EL (cell line): Measurements from ENCODE around the gene GNL1.
"Not testable (repeated sequence)": the region's sequence is repeated elsewhere in the genome, so short reads cannot be mapped to it uniquely, and the experiment has no call there.

Source experiments
- DNase-seq: peaks from one replicate; pipeline ENCODE4 v3.0.0-alpha.2; 2016

Gene GNL1

DNA sequence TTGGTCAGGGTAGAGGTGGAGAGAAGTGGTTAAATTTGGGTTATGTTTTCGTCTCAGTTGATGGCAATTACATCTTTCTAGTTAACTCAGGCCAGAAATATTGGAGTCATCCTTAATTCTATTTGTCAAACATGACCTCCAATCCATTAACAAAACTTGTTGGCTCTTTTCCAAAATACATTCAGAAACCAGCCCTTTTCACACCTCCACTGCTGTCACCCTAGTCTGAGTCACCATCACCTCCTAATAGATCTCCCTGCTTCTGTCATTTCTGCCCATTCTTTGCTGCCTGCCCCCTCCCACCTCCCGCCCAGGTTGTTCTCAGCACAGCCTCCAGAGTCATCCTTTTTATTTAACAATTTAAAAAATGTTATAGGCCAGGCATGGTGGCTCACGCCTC is 12.0 kb upstream of the GNL1 start:
- DNase-seq: no peak

DNA sequence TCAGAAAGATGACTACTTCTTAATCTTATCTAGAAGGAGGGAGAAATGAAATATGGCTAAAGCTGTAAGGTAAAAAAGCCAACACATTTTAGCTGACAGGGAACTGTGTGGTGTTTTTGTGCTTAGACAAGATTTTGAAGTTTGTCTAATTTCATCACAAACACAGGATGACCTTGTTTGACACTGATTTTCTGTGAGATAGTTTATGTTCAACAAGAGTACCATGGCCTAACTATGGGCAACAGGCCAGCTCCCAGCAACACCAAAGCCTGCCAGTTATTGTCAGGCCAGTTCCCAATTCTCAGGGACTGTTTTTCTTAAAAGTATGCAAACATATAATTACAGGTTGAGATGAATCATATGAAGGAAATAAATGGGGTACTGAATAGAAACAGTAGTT is 9.5 kb upstream of the GNL1 start:
- no peak for DNase-seq

DNA sequence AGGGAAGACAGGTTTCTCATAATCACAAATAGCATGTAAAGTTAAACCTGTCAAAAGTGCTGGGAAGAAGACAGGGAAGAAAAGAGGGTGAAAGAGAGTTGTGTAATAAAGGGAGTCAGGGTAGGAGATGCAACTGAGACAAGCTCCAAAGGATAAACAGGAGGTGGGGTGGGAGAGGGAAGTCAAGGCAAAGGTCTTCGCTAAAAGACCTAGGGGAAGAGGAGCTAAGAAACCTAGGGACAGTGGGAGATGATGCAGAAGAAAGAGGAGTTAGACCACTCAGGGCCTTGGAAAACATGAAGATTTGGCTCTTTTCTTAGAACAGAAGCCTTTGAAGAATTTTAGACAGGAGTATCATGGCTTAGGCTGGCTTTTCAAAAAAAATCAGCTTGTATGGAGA is 7.8 kb upstream of the GNL1 start:
- DNase-seq: no peak

DNA sequence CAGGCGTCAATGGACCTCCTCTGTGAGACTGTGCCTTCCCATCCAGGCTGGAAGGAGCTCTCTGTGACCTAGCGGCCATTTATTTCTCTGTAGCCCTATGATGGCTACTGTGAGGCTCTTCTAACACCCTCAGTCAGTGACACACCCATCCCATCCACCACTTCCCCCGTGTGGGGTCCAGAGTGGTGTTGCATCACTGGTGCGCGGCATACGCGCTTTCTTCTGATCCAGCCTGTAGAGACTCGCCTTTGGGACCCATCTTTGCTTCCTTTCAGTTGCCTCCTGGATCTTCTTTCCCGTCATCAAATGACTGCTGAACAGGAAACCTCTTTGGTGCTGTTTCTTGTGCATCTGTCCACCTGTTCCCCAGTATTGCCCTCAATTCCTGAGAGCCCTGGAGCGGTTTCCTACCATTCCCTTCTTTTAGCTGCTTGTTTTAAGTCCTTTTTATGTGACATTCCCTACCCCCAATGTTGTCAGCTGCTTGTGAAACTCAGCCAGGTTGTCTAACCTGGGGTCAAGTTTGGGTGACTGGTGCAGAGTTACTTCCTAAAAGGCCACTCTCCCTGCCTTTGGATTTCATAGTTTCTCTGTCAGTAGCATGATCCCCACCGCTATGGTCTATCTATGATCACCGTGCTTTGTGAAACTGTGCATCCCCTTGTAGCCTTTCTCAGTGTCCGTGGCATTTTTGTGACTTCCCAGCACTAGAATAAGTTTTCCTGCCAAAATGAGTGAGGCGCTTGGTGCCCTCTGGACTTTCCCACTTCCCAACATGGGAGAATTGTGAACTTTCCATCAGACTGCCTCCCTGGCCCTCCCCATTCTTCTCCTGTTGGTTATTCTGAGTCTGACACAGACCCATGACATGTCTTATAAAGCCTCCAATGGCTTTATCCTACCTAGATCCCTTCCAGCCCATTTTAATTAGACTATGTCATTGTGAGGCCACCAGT is 6.5 kb upstream of the GNL1 start:
- DNase-seq: no peak

DNA sequence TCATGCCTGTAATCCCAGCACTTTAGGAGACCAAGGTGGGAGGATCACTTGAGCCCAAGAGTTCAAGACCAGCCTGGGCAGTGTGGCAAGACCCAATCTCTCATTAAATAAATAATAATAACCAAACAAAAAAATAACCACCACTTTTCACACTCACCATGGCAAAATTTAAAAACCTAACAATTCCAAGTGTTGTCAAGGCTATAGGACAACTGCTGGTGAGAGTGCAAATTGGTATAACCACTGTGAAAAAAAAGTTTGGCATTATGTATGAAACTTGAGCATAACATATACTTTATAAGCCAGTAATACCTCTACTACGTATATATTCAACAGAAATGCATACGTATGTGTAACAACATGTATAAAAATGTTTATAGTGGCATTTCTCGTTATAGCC is 4.6 kb upstream of the GNL1 start:
- DNase-seq: no peak

DNA sequence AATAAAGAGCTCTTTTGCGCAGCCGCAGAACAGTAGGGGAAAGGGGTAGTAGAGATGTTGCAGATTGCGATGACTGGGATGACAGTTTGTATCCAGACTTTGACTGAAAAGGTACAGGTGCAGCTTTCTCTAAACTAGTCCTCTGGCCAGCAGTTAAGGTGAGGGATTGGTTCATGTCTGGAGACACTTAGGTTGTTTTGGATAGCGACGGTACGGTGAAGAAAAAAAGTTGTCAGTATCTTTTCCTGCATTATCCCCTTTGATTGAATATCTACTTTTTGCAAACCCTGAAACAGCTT is 1.3 kb upstream of the GNL1 start:
- no peak for DNase-seq

DNA sequence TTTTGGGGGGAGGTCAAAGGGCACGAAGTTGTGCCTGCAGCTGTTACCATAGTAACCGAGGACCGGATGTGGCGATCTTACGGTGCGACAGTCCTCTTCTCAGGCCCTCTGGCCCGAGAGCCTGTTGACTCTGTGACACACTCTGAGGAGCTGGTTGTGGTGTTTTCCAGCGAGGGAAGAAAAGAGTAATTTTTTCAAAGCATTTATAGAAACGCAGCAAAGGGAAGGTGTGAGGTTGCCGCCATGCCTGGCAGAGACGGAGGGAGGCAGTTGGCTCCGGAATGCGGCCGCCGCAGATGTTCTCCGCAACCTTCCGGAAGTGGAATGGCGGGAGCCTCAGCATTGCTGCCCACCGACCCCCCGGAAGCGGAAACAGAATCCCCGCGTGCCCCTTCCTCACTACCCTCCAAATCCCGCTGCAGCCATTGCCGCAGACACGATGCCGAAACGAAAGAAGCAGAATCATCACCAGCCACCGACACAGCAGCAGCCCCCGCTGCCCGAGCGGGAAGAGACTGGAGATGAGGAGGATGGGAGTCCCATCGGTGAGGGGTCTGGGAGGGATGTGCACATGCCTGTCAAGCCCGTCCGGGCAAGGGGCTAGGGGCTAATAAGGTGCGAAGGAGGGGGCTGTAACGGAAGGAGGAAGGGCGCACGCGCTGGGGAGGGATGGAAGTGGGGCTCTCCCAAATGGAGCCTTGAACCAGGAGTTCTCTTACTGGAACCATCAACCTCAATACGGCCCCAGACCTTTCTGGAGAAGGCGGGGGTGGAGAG is 805 bp upstream of the GNL1 start, which contains the start of gene PRR3:
PRR3 (plus strand) TSS at position 390 of the 777 bp plus-strand sequence; CDS start at position 440, 50 bp downstream.
- peak; percentile 90 for DNase-seq

DNA sequence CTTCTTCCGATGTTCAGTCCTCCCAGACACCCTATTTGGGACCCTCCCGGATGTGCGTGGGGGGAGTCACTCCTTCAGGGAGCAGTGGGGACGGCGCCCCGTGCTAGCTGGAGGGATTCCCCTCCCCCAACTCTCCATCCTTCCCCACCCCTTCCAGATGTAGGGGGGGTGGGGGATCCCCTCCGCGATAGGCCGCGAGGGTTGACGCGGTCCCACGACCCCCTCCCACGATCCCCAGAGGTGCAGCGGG is 548 bp downstream of the GNL1 start:
- no peak for DNase-seq

DNA sequence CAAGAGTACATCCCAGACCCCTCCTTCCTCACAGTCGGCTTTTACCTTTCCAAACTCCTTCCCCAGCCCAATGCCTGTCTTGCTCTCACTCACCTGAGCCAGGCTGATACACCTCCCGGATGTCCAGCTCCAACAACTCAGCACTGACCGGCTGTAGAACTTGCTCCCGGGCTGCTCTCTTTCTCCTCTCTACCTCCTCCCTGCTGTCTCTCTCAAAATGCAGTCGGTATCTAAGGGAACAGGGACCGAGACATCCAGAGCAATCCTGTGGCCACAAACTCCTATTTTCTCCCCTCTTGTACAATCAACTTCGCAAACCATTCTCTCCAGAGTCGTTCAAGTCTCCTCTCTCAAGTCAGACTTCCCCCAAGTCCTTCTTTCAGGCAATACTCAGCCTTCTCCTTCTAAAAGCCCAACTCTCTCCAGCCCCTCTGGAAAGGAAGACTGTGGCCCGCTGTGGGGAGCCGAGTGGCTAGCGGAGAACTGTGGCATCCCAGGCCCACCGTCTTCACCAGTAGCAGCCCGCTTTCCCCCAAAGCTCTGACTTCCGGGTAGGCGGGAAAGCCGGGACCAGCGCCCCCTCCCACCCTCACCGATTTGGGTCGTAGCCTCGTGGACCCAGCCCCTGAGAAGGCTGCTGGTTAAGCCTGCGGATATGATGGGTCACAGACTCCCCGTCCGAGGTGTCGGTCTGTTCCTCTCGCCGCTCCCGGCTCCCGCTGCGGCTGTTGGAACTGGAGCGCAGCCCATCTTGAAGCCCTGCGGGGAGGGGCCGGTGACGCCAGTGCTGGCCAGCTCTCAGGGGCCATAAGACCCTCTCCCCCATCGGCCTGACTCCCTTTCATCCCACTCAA is 1.1 kb downstream of the GNL1 start:
- peak; percentile 47 for DNase-seq

DNA sequence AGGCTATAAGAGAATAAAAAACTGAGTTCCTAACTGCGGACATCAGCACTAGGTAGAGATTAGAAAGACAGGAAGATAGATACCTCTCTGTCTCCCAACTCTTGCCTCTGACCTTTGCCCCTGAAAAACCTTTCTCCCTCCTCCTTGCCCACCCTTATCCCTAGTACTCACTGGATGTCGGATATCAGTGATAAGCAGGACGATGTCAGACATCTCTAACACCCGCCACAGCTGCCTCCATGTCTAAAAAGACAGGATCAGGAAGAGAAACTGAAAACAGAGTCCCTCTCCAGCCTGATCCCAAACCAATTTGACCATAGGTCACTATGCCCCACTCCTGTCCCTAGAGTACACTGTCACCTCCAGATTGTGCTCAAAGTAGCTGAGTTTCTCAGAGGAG is 1.9 kb downstream of the GNL1 start:
- DNase-seq: no peak

DNA sequence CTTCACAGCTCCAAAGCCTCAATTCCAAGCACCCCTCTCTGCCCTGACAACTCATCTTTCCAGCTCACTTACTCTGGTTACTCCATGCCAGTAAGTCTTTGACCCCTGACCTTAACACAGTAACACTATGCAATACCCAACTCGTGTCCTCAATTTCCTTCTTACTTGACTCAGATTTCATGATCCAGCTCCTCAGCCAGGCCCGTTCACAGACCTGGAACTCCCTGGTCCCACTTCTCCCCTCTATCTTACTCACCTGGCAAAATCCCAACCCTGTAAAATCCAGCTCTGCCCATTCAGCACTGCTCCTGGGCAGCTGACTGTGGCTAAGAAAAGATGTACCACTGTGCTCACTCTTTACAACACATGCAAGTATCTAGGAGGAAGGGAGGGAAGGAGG is 7.9 kb downstream of the GNL1 start:
- peak; percentile 48 for DNase-seq

DNA sequence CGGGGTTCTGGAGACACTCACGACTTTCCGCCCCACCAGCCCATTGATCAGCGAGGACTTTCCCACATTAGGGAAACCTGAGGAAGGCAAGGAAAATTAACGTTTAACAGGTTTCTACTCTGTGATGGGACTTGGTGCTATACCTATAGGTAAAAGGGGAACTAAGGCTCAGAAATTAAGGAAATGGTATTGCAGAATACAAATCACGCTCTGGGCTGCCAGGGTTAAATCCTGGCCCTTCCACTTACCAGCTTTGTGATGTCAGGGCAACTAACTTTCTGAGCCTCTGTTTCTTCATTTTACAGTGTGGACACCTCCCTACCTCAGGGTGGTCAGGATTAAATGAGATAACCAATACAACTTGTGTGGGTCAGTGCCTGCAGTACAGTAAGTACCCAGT is 8.8 kb downstream of the GNL1 start:
- DNase-seq: no peak

DNA sequence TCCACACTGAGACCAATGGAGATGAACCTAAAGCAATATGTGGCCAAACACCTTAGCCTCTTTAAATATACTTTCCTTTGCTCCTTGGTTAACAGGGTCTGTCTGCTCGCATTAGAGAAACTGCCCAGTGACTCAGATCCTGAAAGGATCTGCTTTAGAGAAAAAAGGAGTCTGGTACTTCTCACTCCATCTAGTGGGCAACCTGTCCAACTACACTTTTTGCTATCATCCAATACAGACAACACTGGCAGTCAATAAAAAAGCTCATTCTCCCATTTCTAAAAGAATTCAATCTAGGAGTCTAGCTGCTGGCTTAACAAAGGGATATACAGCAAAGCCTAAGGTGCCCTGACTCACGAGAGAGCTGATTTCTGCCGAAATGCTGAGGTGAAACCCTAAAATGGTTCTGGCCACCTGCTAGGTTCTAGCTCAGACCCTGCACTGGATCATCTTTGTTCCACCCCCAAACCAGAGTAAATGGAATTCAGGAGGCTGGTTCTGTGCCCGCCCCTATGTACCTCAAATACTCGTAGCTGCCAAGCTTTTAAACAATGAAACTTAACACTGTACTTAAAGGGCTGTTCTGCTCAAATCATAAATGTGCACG is 11.5 kb downstream of the GNL1 start:
- peak; percentile 76 for DNase-seq

DNA sequence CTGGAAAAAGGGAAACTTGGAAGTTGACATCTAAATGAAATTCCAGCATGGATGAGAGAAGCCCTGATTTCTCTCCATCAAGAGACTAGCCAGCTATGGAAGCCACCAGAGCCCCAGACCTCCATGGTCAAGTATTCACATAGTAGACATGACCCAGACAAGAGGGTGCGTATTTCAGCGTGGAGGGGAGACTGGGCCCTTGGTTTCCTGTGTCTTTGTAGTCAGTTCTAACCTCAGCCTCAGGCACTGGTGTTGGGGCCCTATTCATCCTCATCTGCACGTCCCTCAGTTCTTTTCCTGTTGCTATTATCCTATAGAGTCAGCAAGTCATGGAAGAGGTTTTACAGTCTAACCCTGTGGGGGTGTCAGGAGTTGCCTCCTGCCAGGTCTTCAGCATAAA is 12.5 kb downstream of the GNL1 start:
- DNase-seq: no peak

DNA sequence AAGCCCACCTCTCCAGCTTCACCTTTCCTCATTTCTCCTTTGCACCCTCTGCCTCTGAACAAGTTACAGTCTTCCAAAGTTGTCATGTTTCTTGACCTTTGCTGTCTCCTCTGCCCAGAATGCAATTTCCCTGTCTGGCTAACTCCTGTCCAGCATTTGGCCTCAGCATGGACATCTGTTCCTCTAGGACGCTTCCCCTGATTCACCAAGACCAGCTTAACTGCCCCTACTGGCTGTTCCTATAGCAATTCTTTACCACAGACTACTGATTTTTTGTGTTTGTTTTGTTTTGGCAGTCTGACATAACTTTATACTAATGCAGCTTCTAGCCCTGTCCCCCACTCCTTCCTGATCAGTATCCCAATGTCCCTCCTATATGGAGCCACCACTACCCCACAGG is 13.4 kb downstream of the GNL1 start:
- DNase-seq: no peak

DNA sequence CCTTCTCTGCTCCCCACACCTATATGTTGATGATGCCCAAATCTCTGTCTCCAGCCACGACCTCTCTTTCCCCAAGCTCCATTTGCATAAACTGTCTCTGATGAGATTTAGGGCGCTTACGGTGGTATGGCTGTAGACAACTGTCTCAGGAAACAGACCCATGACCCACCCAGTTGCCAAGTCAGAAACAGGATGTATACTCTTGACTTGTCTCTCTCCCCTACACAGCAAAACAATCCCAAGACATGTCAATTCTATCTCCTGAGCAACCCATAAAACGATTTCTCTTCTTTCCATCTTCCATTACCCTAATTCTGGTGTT is 13.9 kb downstream of the GNL1 start:
- DNase-seq: no peak

DNA sequence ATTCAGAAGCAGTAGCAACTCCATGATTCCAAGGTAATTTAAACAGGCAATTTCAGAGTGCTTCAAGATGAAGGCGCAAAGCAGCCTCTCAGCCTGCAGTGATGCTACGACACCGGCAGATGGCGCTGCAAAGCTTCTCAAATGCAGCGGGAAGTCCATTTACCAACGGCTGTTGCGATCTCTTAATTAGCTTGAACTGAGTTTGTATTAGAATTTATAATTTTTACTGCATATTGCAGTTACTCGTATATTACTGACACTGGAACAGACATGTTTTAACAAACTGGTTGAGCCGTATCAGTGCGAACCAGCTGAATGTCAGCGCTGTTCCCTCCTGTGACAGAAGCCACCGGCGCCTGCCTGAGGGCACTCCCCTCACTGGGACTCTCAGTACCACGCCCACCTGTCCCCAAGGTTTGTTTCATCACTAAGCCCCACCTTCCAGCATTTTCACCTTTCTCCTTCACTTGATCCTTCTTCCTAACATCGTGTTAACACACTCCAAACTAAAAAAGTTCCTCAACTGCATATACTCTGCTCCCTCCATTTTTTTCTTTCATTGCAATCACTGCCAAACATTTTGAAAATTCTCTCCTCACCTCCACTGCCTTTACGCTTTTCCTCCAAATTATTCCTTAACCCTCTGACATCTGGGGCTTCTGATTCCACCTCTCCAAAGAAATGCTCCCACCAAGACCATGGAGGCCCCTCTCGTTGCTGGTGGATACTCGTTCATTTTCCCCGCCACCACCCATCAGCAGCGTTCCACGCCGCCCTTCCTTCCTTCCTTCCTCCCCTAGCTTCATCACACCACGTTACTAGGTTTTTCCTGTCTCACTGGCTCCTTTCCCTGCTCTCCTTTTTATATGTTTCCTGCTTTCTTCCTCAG is 14.5 kb downstream of the GNL1 start:
- DNase-seq: peak; percentile 78

DNA sequence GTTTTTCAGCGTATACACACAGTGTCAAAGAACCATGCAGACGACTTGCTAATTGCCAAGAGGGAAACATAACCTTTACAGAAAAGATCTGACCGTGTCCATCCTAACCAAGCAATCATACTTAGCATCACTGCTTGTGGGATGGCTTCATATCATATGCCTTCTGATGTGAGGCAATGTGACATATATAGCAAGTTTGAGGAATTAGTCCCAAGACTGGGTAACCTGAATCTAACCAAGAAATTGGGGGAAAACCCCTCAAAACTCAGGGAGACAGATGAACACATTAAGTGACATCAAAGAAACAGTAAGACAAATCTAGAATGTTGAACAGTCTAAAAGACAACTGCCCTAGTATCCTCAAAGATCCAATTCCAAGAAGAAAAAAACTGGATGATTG is 18.4 kb downstream of the GNL1 start:
- no peak for DNase-seq

DNA sequence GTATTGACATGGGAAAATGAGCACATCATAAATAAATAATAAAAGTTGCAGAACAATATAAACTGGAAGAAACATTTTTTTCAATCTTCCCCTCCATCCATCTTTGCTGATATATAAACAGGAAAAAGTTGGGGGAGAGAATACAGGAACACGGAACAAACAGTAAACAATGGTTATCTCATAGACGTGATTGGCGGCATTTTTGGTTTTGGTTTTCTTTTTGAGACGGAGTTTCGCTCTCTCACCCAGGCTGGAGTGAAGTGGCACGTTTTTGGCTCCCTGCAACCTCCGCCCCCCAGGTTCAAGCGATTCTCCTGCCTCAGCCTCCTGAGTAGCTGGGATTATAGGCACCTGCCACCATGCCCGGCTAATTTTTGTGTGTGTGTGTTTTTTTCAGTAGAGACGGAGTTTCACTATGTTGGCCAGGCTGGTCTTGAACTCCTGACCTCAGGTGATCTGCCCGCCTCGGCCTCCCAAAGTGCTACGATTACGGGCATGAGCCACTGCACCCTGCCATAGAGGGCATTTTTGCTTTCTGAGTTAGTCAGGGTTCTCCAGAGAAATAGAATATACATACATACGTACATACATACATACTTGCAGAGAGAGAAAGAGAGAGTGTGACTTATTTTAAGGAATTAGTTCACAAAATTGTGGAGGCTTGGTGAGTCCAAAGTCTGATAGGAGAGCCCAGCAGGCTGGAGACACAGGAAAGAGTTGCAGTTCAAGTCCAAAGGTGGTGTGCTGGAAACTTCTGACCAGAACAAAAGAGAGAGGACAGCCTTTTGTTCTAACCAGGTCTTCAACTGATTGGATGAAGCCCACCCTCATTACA is 22.6 kb downstream of the GNL1 start:
- DNase-seq: no peak

DNA sequence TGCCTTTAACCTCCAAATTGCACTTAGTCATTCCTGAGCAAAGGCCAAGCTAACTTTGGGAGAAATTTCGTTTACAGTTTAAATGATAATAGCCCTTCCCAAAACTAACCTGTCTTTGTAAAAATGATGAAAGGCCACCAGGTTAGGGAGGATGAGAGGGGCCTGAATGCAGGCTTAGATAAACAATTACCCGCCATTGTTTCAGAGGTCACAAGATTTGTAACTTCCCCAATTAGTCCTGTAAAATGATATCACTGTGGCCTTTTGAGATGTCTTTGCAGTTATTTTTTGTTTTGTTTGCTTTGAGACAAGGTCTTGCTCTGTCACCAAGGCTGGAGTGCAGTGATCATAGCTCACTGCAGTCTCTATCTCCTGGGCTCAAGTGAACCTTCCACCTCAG is 26.3 kb downstream of the GNL1 start:
- no peak for DNase-seq

DNA sequence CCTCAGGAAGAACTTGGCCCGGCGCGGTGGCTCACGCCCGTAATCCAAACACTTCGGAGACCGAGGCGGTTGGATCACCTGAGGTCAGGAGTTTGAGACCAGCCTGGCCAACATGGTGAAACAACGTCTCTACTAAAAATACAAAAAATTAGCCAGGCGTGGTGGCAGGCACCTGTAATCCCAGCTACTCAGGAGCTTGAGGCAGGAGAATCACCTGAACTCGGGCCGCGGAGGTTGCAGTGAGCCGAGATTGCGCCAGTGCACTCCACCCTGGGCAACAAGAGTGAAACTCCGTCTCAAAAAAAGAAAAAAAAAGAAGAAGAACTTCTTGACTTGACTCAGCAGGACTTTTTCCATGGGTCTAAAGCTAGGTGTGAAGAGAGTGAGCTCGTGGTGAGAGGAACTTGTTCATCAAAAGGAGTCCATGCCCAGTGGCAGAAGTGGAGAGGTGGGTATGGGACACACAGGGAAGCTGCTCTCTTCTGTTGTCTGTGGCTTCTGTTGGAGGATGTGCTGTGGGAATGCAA is 26.9 kb downstream of the GNL1 start:
- not testable (repeated sequence) for DNase-seq
